Adrenal gland (tissue), 5 donors: ENCODE results near the gene NBDY.
"Not testable (repeated sequence)": the region's sequence is repeated elsewhere in the genome, so short reads cannot be mapped to it uniquely, and the experiment has no call there.

ENCODE experiments used
- CTCF ChIP-seq, 6 experiments: fragments of 450-650 bp in 4 of 6; fragments of 200-600 bp in 2 of 6; sonication (generic) in 1 of 6; IDR thresholded peaks; 1 replicate in 5 of 6; 2 replicates in 1 of 6; pipeline versions ENCODE4 v1.5.1 to v1.8.0; 2016 to 2021; ENCODE audit warnings: antibody characterized with exemption in 6 of 6, mild to moderate bottlenecking in 2 of 6, moderate library complexity in 1 of 6
- POLR2A ChIP-seq, 2 donors: fragments of 450-650 bp; IDR thresholded peaks; one replicate each; pipeline ENCODE4 v1.6.1; 2017; ENCODE audit warnings: antibody characterized with exemption in 2 of 2, mild to moderate bottlenecking in 2 of 2, moderate library complexity in 1 of 2
- donor health status: DM: no; HTN: no; CAD: no.

DNA sequence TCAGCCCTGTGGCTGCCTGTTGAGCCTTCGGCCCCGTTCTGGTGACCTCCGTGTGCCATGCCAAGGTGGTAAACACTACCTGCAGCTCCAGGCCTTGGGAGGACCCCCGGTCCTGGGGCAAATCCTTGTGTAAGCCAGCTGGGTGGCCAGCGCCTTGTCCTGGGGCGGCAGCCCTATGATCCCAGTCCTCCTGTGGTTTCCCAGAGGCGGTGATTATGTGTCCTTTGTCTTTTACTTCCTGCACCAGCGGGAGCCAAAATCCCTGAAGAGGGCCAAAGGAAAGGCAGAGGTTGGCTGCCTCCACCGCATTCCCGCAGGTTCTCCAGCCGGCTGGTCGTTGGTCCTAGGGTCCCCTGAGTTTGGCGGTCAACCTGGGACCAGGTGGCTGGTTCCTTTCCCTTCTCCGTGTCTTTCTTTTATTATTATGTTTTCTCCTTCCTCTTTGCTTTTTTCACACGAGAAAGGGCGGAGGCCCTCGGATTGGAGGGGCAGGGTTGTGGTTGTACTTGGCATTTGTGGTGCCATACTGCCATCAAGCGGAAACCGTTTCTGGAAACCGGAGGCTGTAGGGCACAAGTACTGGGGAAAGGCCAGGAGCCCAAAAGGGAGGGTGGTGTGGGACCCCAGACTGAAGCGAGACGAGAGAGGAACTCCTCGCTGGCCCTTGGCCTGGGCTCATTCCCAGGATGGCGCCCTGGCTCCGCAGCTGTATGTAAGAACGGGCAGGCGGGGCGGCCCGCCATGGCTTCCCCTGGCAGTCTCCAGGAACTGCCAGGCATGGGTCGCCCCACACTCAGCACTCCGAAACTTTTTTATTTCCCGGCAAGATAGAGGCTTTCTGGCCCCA, 43.9 kb downstream of the NBDY start:
- TF ChIP-seq CTCF, POLR2A (IDR thresholded peaks at IDR 0.05): not testable (repeated sequence)
